HG02970 (cell line): ENCODE data around the gene LRRK2.
"Not testable (repeated sequence)": the region's sequence is repeated elsewhere in the genome, so short reads cannot be mapped to it uniquely, and the experiment has no call there.

Experiments used
- ATAC-seq: cut with Tn5 transposase; IDR thresholded peaks from one replicate; pipeline ENCODE4 v1.9.1; 2021; ENCODE audit warnings: mild to moderate bottlenecking, moderate library complexity, moderate number of reproducible peaks; ENCODE audit not compliant: unreplicated experiment, low FRiP score

The LRRK2 gene

GRCh38 chr12:40387279-40387678 is 162.5 kb downstream of the LRRK2 start:
- not testable (repeated sequence) for ATAC-seq

GRCh38 chr12:40390980-40391379 is 166.2 kb downstream of the LRRK2 start:
- no peak for ATAC-seq

GRCh38 chr12:40393026-40393425 is 168.2 kb downstream of the LRRK2 start:
- no peak for ATAC-seq

- ATAC-seq = no peak
These were observed 174.9 kb downstream of the LRRK2 start for GRCh38 chr12:40399656-40400055.

- no peak for ATAC-seq
These were observed 180.6 kb downstream of the LRRK2 start for GRCh38 chr12:40405419-40405818.
